AG08396 (cell line): ENCODE results near the gene GNG7.
A peak's percentile ranks its signal among the peaks of the same experiment; 100 is the strongest.
"Not testable (repeated sequence)": the region's sequence is repeated elsewhere in the genome, so short reads cannot be mapped to it uniquely, and the experiment has no call there.

Source experiments
- DNase-seq: peaks from one replicate; pipeline ENCODE4 v3.0.0; 2012; ENCODE audit warnings: low spot score, mixed read lengths

The GNG7 gene

DNA sequence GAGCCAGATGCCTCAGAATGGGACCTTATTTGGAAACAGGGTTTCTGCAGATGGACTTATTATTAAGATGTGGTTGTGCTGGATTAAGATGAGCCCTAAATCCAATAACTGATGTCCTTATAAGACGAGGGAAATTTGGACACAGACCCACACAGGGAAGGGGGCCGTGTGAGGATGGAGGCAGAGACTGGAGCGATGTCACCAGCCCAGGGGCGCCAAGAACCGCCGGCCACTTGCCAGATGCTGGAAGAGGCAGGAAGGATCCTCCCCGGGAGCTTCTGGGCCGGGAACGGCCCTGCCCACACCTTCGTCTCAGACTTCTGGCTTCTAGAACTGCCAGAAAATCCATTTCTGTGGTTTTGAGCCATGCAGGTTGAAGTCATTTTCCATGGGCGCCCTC lies 26.6 kb downstream of the GNG7 start:
- DNase-seq = no peak

DNA sequence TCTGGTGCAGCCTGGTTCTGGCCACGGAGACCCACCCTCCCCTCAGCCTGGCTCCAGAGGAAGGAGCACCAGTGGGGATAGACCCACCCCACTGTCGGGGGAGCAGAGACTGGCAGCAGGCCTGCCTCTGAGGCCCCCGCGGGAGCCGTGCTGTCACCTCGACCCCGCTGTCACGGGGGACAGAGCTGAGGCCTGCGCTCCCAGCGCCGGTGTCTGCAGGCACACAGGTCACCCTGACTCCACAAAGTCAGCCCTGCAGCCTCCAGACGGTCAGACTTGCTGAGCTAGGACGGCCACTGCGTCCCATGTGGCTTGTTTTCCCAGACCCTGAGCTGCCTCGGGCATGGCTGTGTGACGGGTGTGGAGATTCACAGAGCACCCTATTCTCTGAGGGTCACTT lies 32.3 kb downstream of the GNG7 start:
- DNase-seq = no peak

DNA sequence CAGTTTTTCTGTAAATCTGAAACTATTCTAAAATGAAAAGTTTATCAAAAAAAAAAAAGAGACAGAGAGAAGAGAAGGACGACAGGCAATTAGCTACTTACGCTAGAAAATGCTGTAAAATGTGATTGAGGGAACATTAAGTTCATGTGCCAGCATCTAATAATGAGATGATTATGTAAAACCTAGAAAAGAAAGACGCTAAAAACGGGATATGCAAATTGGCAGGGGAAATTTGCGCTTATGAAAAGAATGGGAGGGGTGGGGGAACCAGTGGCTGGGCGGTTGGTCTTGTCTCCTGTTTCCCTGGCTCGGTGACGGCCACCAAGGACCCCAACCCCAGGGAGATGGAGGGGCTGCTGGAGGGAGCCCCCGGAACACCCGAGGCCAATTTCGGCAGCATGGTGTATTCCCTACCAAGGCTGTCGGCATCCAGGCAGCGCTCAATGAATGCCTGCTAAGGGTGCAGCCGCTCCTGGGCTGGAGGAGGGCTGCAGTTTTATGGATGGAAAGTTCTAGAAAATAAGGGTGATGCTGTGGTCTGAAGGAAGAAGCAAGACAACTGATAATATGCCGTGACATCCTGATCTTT lies 34.2 kb downstream of the GNG7 start:
- DNase-seq = no peak

DNA sequence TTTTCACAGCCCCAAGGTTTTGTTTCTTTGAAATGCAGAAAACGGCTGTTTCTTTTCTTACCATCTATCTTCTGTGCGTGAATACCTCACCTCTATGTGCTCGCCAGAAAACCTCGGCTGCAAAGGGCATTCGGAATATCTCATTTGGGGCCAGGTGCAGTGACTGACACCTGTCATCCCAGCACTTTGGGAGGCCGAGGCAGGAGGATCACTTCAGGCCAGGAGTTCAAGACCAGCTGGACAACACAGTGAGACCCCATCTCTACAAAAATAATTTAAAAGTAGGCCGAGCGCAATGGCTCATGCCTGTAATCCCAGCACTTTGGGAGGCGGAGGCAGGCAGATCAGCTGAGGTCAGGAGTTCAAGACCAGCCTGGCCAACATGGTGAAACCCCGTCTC lies 35.1 kb downstream of the GNG7 start:
- not testable (repeated sequence) for DNase-seq

DNA sequence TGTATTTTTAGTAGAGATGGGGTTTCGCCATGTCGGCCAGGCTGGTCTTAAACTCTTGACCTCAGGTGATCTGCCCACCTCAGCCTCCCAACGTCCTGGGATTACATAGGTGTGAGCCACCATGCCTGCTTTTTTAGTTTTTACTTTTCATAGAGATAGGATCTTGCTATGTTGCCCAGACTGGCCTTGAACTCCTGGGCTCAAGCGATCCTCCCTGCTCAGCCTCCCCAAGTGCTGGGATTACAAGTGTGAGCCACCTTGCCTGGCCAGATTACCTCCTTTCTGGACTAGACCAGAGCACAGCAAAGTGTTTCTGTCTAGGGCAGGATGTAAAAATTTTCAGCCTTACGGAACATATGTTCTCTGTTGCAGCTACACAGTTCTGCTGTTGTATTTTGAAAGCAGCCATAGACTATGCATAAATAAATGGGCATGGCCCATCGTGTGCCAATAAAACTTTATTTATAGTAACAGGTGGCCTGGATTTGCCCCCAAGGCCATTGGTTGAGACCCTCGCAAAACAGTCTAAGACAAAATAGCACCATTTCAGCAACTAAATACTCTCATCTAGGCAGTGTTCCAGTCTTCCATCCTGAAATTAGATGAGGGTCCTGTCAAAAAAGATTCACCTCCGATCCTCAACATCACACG lies 36.0 kb downstream of the GNG7 start:
- no peak for DNase-seq

DNA sequence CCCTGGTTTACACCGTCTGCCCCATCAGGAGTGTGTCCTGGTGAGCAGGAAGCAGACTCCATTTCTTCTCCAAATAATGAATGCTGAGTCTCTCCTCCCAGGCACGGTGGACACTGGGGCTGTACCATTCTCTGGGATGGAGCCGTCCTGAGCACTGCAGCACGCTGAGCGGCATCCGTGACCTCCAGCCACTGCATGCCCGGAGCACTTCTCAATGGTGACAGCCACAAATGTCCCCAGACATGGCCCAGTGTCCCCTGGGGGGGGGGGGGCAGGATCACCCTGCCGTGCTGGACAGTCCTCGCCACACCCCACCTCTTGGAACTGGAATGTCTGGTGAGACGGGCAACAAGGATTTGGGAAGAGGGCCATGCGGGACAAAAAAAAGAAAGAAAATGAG lies 37.4 kb downstream of the GNG7 start:
- no peak for DNase-seq

DNA sequence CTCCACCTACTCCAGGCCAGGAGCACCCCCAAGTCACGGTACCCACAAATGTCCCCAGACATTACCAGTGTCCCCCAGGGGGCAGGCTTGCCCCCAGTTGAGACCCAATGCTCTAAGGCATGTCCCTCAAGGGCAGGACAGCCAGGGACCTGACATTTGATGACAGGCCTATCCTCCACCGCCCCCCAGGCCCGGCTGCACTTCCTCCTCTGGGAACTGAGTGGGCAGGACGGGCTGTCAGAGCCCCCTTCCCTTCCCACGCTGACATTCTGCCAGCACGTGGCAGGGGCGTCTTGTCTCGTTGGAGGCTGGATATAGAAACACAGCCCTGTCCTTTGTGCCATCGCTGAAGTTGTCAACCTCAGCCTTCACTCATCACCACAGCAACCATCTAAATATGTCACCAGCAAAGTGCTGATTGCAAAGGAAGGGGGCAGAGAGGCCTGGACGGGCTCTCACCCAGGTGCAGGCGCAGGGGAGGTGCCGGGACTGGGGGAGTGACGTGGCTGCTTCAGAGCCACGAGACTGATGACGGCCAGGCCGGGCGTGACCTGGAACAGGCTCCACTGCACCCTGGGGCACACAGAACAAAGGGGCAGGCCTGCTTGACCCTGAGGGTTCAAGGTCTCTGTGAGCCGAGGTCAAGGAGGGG lies 38.4 kb downstream of the GNG7 start:
- DNase-seq = no peak

DNA sequence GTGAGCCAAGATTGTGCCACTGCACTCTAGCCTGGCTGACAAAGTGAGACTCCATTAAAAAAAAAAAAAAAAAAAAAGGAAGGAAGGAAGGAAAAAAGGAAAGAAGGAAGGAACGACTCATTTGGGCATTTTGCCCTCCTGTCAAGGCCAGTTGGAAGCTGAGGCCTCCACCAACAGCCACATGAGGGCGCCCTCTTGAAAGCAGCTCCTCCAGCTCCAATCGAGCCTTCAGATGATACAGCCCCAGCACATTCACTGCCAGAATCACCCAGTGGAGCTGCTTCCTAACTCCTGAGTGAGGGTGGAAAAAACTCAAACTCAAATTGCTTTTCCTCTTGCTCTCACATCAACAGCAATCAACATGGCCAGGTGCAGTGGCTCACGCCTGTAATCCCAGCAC lies 40.9 kb downstream of the GNG7 start:
- no peak for DNase-seq

DNA sequence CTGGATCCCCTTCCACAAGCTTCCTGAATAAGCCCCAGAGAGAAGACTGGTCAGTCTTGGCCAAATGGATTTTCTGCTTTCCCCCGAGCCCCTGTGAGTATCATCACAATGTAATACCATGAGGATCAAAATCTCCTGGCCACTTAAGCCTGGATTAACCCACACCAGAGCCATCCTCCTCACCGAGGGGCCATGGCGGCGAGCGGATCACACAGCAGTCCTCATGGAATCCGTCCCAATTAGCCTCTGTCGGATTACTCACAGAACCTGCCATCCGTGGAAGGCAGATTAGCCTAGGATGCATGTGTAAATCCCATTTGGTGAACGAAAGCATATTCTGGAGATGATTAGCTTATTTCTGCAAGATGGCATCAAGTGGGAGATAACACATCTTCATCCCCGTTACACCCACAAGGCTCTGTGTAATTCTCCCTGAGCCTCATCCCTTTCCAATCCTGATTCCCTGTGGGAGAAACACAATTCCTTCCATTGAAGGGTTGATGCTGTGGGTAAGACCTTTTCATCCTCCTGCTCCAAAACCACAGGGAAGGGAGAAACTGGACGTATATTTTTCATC lies 42.5 kb downstream of the GNG7 start:
- no peak for DNase-seq

DNA sequence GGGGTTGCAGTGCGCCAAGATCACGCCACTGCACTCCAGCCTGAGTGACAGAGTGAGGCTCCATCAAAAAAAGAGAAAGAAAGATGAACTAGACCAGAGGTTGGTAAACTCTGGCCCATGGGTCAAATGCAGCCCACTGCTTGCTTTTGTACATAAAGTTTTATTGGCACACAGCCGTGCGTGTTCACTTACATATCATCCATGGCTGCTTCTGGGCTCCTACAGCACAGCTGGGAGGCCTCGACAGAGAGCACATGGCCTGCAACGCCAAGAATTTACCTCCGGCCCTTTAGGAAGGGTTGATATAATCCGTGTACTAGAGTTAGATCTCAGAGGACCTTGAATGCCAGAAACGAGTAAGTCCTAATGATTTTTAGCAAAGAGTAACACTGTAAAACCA lies 46.0 kb downstream of the GNG7 start:
- DNase-seq = no peak

DNA sequence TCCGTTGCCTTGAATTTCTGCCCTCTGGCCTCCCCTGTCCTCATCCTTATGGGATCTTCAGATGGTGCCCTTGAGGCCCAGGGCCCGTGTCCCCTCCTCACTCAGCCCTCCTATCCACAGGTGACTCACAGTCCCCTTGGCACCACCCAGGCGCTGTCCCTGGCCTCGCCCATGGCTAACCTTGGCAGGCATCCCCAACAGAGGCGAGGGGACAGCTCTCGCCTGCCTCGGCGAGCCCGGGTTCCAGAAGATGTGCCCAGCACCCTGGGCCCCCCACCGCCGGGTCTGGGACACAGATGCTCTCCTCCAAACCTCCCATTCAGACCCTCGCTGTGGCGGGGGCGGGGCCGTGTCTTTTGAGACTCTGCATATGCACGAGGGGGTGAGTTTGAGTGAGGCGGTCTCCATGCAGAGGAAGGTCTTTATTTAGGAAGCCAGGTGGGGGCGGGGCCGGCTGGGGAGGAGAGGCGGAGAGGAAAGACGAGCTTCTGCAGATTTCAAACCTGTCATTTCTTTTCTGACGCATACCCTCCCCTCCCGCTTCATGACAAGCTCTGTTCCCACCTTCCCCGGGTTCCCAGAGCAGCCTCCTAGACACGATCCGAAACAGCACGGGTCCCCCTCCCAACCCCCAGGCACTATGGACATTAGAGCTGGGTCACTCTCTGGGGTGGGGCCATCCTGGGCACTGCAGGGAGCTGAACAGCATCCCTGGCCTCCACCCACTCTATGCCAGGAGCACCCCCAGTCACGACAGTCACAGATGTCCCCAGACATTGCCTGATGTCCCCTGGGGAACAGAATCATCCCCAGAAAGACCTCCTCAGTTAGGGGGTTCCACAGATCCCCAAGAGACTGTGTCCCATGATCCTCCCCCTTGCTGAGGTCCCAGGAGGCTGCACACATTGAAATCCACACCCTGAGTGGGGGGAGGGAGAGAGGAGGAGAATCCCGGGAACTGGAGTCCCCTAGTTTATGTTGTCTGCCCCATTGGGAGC lies 48.5 kb downstream of the GNG7 start:
- no peak for DNase-seq

DNA sequence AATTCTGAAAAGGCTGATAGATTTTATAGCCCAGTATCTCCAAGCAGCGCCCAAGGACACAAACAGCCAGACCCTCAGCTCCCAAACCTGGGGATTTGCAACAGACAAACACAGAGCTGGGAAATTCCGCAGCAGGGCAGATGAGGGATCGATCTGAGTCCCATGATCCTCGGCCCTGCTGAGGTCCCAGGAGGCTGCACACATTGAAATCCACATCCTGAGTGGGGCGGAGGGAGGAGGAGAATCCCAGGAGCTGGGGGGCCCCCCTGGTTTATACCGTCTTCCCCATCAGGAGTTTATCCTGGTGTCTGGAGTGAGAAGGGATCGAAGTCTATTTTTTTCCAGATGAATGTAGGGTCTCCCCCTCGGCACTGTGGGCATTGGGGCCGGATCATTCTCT lies 49.3 kb downstream of the GNG7 start:
- no peak for DNase-seq

DNA sequence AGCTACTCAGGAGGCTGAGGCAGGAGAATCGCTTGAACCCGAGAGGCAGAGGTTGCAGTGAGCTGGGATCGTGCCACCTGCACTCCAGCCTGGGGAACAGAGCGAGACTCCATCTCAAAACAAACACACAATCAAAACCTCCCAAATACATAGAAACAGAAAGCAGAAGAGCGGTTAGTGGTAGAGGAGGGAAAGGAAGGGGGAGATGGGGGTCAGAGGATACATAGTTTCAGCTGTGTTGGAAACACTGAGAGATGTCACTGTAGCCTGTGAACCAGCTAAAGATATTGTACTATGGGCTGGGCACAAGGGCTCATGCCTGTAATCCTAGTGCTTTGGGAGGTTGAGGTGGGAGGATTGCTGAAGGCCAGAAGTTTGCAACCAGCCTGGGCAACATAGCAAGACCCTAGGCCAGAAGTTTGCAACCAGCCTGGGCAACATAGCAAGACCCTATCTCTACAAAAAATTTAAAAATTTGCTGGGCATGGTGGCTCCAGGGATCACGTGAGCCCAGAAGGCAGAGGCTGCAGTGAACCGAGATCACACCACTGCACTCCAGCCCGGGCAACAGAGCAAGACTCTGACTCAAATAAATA lies 49.9 kb downstream of the GNG7 start:
- no peak for DNase-seq

DNA sequence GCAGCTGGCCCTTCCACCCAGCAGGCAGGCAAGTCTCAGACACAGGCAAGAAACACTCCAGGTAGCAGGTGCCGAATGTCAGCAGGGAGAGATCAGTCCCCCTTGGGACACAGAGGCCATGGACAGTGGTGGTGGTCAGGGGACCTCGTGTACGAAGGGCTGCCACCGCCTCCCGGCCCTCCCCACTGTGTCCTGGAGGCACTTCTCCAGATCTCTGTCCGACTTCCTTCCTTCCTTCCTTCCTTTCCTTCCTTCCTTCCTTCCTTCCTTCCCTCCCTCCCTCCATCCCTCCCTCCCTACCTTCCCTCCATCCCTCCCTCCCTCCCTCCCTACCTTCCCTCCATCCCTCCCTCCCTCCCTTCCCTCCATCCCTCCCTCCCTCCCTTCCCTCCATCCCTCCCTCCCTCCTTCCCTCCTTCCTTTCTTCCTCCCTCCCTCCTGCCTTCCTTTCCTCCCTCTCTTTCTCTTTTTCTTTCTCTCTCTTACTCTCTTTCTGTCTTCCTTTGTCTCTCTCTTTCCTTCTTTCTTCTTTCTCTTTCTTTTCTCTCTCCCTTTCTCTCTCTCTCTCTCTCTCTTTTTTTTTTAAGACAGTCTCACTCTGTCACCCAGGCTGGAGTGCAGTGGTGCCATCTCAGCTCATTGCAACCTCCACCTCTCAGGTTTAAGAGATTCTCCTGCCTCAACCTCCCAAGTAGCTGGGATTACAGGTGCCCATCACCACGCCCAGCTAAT lies 51.3 kb downstream of the GNG7 start:
- not testable (repeated sequence) for DNase-seq

DNA sequence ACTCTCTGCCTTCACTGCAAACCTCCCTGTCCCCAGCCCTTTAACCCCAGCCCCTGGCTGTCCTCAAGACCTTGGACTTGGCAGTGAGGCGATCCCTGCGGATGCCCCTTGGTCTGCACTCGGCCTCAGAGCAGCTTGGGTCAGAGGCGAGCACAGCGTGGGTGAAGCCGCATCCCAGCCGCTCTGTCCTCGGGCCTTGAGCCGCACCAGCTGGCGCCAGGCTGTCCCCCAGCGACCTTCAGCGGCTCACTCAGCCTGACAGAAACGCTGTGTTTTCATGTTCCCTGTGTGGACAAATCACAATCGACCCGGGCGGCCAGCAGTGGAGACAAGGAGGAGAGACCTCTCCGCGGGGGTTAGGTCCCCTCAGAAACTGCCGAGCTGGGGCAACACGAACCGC lies 52.0 kb downstream of the GNG7 start:
- DNase-seq = no peak

DNA sequence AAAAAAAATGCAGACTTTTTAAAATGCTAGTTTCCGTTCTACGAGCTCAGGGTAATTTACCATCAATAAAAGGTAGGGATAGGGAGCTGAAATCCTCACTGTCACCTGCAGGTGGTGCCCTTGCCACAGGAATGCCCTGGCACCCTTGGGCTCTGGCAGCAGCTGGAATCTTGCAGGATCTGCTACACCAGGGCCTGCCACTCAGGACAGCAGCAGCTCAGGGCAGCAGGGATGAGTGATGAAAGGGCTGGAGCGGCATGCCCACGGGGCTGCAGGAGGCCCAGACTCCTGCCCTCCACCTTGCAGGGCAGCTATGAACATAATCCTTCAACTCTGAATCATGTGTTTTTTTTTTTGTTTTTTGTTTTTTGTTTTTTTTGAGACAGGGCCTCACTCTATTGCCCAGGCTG lies 54.0 kb downstream of the GNG7 start:
- DNase-seq = peak; percentile 90

DNA sequence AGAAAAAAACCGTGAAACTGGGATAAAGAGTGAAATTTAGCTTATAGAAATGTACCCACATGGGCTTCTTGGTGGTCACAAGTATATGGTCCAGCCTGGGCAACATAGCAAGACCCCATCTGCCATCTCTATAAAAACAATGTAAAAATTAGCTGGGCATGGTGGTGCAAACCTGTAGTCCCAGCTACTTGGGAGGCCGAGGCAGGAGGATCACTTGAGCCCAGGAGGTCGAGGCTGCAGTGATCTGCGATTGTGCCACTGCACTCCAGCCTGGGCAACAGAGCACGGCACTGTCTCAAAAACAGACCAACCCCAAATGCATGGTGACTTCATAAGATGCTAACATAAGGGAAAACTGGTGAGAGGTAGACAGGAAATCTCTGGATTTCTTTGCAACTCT lies 54.4 kb downstream of the GNG7 start:
- no peak for DNase-seq

DNA sequence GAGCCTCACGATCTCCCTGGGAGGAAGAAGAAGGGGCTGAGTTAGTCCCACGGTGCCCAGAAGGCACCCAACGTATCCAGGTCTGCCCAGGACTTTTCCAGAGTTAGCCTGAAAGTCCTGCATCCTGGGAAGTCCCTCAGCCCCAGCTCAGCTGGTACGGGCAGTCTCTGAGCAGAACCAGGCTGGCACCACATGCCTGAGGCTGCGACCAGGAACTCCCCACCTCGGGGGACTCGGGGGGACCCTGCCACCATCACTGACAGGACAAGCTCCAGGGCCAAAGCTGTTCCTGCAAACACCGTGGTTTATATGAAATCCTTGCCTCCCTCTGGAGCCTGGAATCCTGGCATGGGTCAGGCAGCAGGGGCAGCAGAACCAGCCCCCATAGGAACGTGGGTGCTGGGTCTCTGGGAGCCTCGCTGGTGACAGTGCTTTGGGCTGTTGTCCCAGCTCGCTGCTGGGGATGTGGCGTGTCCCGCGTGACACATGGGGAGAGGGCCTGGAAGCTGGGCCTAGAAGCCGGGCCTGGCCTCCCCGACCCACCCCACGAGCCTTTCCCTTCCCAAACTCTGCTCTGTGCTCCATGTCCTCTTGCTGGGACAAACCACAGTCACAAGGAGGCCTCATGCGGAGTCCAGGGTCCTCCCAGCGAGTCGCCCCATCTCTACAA lies 55.5 kb downstream of the GNG7 start:
- no peak for DNase-seq

DNA sequence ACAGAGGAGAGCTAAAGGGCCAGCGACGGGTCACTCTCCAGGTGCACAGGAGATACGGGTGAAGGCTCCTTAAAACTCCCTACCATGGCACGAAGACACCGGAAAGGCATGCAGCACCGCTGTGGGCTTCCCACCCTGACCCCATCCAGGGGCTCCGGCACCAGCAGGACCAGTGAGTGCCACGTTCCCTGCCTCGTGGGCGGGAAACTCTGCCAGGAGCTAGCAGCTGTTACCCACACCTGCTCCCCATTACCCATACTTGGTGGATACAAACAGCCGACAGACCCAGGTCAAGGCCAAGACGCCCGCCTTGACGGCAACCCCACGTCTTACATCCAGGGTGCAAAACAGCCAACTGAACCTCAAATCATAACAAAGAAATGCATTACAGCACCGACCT lies 56.7 kb downstream of the GNG7 start:
- DNase-seq = no peak

DNA sequence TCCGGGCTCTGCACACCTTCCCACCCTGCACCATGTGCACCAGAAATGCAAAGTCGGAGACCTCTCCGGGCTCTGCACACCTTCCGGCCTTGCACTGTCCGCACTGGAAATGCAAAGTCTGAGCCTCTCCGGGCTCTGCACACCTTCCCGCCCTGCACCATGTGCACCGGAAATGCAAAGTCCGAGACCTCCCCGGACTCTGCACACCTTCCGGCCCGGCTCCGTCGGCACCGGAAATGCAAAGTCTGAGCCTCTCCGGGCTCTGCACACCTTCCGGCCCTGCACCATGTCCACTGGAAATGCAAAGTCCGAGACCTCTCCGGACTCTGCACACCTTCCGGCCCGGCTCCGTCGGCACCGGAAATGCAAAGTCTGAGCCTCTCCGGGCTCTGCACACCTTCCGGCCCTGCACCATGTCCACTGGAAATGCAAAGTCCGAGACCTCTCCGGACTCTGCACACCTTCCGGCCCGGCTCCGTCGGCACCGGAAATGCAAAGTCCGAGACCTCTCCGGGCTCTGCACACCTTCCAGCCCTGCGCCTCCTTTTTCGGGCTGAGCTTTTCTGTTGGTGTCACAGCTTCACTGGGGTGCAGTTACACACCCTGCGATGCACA lies 59.3 kb downstream of the GNG7 start:
- not testable (repeated sequence) for DNase-seq
